H1 (cell line): Measurements from ENCODE around the gene ADGRA3. TPM values are rescaled to one million over a fixed set of nuclear protein-coding genes. Genes with fewer than 3 reads are reported as not detected.

ENCODE experiments used
- CBX5 ChIP-seq: fragments of 300-800, 300-1000 bp; sonication (generic); IDR thresholded peaks from 2 replicates; pipeline ENCODE4 v1.7.1; 2016; ENCODE audit warnings: antibody characterized with exemption, low read length, low read depth
- CBX8 ChIP-seq: fragments of 300-800, 300-1000 bp; sonication (generic); IDR thresholded peaks from 2 replicates; pipeline ENCODE4 v1.7.1; 2016; ENCODE audit warnings: low read depth, low read length, borderline replicate concordance
- JUN ChIP-seq: IDR thresholded peaks from 2 replicates; pipeline ENCODE4 v1.6.1; 2011; ENCODE audit warnings: low read depth, mild to moderate bottlenecking, improper control_type of control experiment, low read length
- KDM1A ChIP-seq: fragments of 200-600, 300-600 bp; sonication (generic); IDR thresholded peaks from 2 replicates; pipeline ENCODE4 v1.7.1; 2016; ENCODE audit warnings: mild to moderate bottlenecking, low read length, borderline replicate concordance
- POLR2A ChIP-seq, 2 experiments: IDR thresholded peaks; 1 replicate in 1 of 2; 2 replicates in 1 of 2; pipeline ENCODE4 v1.6.1; 2011; ENCODE audit warnings: low read depth in 2 of 2, low read length in 2 of 2, mild to moderate bottlenecking in 2 of 2; ENCODE audit errors: control extremely low read depth in 1 of 2
- RAD21 ChIP-seq, 2 experiments: IDR thresholded peaks in 1 of 2; conservative IDR thresholded peaks in 1 of 2; 2 replicates each; pipeline ENCODE4 v1.6.1; 2011; ENCODE audit warnings: low read depth in 2 of 2, low read length in 2 of 2, improper control_type of control experiment in 1 of 2, inconsistent platforms in 1 of 2, mild to moderate bottlenecking in 1 of 2, moderate library complexity in 1 of 2
- TCF12 ChIP-seq: IDR thresholded peaks from 2 replicates; pipeline ENCODE4 v1.6.1; 2011; ENCODE audit warnings: low read depth, mild to moderate bottlenecking, low read length
- polyA plus RNA-seq, 7 experiments: library from polyadenylated mRNA; depleted of rRNA in 3 of 7; stranded (reverse) in 5 of 7; unstranded in 2 of 7; fragments of >200 nt in 5 of 7; fragments of 200-250 nt in 2 of 7; gene quantifications; 1 replicate in 5 of 7; 2 replicates in 1 of 7; 4 replicates in 1 of 7; pipeline versions ENCODE4 v1.2.1 to v1.2.3, GENCODE V29; 2011 to 2013; ENCODE audit warnings: missing spikeins in 2 of 7, mixed read lengths in 2 of 7
- total RNA-seq: library from RNA; stranded (reverse); fragmentation: NEBNext Ultra II Directional; extraction: Animal tissue kit (Norgen Biotek cat#: 25700); gene quantifications from 2 replicates; pipeline ENCODE4 v1.2.1, GENCODE V29; 2021
- TF ChIP-seq, protein P1 (sequence below): IDR thresholded peaks from 2 replicates; pipeline ENCODE4 v1.6.1; 2012; ENCODE audit warnings: inconsistent platforms
- TF ChIP-seq, protein P2 (sequence below), 3 experiments: IDR thresholded peaks; 1 replicate in 2 of 3; 2 replicates in 1 of 3; pipeline versions ENCODE4 v1.5.1 to v1.6.1; 2011; ENCODE audit warnings: low read length in 3 of 3, mild to moderate bottlenecking in 3 of 3, inconsistent platforms in 2 of 3, low read depth in 1 of 3, moderate library complexity in 1 of 3; ENCODE audit not compliant: insufficient read depth in 1 of 3; ENCODE audit errors: control extremely low read depth in 1 of 3

The ADGRA3 gene
- total and polyA plus RNA-seq, 2 of the 8 experiments (the other 6 are each of a cell fraction or from before 2014, with no cell fraction given) = 31.5 to 63.0 TPM

DNA sequence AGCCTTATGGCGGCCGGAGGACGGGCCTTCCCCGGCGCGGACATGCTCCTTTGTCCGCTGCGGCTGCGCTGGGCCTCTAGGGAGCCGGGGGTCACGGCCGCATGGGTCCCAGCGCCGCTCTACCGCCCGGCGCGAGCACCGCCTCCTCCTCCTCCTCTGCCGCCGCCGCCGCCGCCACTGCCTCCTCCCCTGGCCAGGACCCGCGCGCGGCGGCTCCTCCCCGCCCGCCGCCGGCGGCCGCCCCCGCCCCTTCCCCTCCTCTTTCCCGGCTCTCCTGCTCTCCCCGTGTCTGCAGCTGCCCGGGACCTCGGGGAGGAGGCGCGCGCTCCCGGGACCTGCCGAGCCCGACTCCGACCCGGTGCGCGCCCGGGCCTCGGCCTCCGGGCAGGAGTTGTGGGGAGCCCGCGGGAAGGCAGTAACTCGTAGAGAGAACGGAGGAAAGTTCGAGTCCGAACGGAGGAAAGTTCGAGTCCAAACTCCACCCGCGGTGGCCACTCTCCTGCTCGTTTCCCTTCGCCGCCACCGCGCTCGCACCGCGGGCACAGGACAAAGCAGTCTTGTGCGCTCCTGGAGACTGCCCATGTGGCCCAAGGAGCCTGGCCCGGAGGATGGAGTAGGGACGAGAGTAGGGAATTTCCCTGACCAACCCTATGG, at the start of gene ADGRA3 (continued):
- peak; percentile 46; the same call in 1 of the 2 replicates for TF ChIP-seq KDM1A
- no peak for TF ChIP-seq CBX8
- TF ChIP-seq TCF12 = no peak
- no peak for TF ChIP-seq JUN
- TF ChIP-seq, protein P1, sequence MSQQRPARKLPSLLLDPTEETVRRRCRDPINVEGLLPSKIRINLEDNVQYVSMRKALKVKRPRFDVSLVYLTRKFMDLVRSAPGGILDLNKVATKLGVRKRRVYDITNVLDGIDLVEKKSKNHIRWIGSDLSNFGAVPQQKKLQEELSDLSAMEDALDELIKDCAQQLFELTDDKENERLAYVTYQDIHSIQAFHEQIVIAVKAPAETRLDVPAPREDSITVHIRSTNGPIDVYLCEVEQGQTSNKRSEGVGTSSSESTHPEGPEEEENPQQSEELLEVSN = peak; percentile 80
- TF ChIP-seq, protein P2, sequence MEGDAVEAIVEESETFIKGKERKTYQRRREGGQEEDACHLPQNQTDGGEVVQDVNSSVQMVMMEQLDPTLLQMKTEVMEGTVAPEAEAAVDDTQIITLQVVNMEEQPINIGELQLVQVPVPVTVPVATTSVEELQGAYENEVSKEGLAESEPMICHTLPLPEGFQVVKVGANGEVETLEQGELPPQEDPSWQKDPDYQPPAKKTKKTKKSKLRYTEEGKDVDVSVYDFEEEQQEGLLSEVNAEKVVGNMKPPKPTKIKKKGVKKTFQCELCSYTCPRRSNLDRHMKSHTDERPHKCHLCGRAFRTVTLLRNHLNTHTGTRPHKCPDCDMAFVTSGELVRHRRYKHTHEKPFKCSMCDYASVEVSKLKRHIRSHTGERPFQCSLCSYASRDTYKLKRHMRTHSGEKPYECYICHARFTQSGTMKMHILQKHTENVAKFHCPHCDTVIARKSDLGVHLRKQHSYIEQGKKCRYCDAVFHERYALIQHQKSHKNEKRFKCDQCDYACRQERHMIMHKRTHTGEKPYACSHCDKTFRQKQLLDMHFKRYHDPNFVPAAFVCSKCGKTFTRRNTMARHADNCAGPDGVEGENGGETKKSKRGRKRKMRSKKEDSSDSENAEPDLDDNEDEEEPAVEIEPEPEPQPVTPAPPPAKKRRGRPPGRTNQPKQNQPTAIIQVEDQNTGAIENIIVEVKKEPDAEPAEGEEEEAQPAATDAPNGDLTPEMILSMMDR (IDR thresholded peaks at IDR 0.05; ENCODE audit: control extremely low read depth in 1 of 3, insufficient read depth in 1 of 3, low read depth in 1 of 3, low read length in 3 of 3) = no peak
- no peak for TF ChIP-seq RAD21 (IDR thresholded peaks at IDR 0.05 in 1 of 2, conservative IDR thresholded peaks at IDR 0.05 in 1 of 2; ENCODE audit: low read depth in 2 of 2, low read length in 2 of 2)
- no peak for TF ChIP-seq CBX5
- peak; percentile 62 to 76 for TF ChIP-seq POLR2A (IDR thresholded peaks at IDR 0.05; ENCODE audit: control extremely low read depth in 1 of 2, low read depth in 2 of 2, low read length in 2 of 2)
